Nephron (organoid): ENCODE data around the gene OR9G1.

Experiments
- H3K27ac Mint-ChIP-seq, 3 experiments: 2 replicates each; pipeline ENCODE4 v1.8.0; 2020; ENCODE audit warnings: mixed read lengths in 3 of 3, mild to moderate bottlenecking in 2 of 3, moderate library complexity in 1 of 3
- H3K27me3 Mint-ChIP-seq: 2 replicates; pipeline ENCODE4 v1.8.0; 2021; ENCODE audit warnings: low read depth, mild to moderate bottlenecking, moderate library complexity, mixed read lengths
- H3K36me3 Mint-ChIP-seq: 2 replicates; pipeline ENCODE4 v1.8.0; 2020; ENCODE audit warnings: low read depth, mixed read lengths
- H3K4me1 Mint-ChIP-seq: 2 replicates; pipeline ENCODE4 v1.8.0; 2020; ENCODE audit warnings: mixed read lengths
- H3K4me3 Mint-ChIP-seq, 3 experiments: 2 replicates each; pipeline ENCODE4 v1.8.0; 2020; ENCODE audit warnings: mild to moderate bottlenecking in 3 of 3, mixed read lengths in 3 of 3, moderate library complexity in 2 of 3
- H3K9me3 Mint-ChIP-seq: 2 replicates; pipeline ENCODE4 v1.8.0; 2020; ENCODE audit warnings: mixed read lengths
- TF ChIP-seq, protein P1 (sequence below), 3 experiments: fragments of 200-600 bp; sonication (generic); IDR thresholded peaks; one replicate each; pipeline ENCODE4 v1.5.0; 2021; ENCODE audit warnings: antibody characterized with exemption in 3 of 3; ENCODE audit not compliant: unreplicated experiment in 3 of 3

The OR9G1 gene

DNA sequence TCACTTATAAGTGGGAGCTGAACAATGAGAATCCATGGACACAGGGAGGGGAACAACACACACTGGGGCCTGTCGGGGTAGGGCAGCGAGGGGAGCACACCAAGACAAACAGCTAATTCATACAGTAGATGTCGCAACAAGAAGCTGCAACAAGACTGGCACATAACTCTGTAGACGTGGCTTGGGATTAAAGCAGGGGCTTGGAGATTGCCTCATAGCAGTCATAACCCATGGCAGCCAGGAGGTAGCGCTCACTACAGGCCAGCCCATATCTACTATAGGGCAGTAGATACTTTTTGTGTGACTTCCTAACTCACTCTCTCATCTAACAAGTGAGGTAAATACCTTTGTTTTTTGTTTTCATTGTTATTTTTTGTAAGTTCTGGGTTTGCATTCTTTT, 51.3 kb downstream of the OR9G1 start:
- Mint-ChIP-seq H3K36me3 (no peaks in the 10 kb centered on the region), H3K27me3 (no peaks in the 10 kb centered on the region), H3K27ac (no peak overlapping the region), H3K4me1 (no peaks in the 10 kb centered on the region), H3K9me3 (no peaks in the 10 kb centered on the region), H3K4me3 (no peak overlapping the region)
- TF ChIP-seq, protein P1, sequence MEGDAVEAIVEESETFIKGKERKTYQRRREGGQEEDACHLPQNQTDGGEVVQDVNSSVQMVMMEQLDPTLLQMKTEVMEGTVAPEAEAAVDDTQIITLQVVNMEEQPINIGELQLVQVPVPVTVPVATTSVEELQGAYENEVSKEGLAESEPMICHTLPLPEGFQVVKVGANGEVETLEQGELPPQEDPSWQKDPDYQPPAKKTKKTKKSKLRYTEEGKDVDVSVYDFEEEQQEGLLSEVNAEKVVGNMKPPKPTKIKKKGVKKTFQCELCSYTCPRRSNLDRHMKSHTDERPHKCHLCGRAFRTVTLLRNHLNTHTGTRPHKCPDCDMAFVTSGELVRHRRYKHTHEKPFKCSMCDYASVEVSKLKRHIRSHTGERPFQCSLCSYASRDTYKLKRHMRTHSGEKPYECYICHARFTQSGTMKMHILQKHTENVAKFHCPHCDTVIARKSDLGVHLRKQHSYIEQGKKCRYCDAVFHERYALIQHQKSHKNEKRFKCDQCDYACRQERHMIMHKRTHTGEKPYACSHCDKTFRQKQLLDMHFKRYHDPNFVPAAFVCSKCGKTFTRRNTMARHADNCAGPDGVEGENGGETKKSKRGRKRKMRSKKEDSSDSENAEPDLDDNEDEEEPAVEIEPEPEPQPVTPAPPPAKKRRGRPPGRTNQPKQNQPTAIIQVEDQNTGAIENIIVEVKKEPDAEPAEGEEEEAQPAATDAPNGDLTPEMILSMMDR (IDR thresholded peaks at IDR 0.05; ENCODE audit: unreplicated experiment in 3 of 3), result no peak

- TF ChIP-seq, protein P1 (IDR thresholded peaks at IDR 0.05; ENCODE audit: unreplicated experiment in 3 of 3), result no peak
- Mint-ChIP-seq H3K27ac (no peak overlapping the region), H3K4me1 (no peaks in the 10 kb centered on the region), H3K4me3 (no peak overlapping the region), H3K9me3 (no peaks in the 10 kb centered on the region), H3K36me3 (no peaks in the 10 kb centered on the region), H3K27me3 (no peaks in the 10 kb centered on the region)
Observed at GRCh38 chr11:56751480-56751879, 52.6 kb downstream of the OR9G1 start.
